Endothelial cell of umbilical vein (primary cell): ENCODE measurements around the gene MLIP.

Experiments used
- EZH2 ChIP-seq: IDR thresholded peaks from 2 replicates; pipeline ENCODE4 v1.6.1; 2012; ENCODE audit warnings: borderline replicate concordance, low read depth, mild to moderate bottlenecking, moderate library complexity, low read length, inconsistent platforms; ENCODE audit not compliant: severe bottlenecking
- POLR2AphosphoS5 ChIP-seq: IDR thresholded peaks from 2 replicates; pipeline ENCODE4 v1.6.1; 2012; ENCODE audit warnings: low read depth, mild to moderate bottlenecking, control low read depth, low read length, moderate library complexity; ENCODE audit not compliant: insufficient read depth
- TF ChIP-seq, protein P1 (sequence below), 2 donors: IDR thresholded peaks; 1 replicate in 1 of 2; 2 replicates in 1 of 2; pipeline ENCODE4 v1.5.1; 2011; ENCODE audit warnings: low read length in 2 of 2, mild to moderate bottlenecking in 2 of 2, moderate library complexity in 2 of 2, control low read depth in 1 of 2, inconsistent platforms in 1 of 2, low read depth in 1 of 2; ENCODE audit not compliant: insufficient read depth in 1 of 2; ENCODE audit errors: extremely low read depth in 1 of 2

- TF ChIP-seq POLR2AphosphoS5 = no peak
- no peak for TF ChIP-seq EZH2
- TF ChIP-seq, protein P1, sequence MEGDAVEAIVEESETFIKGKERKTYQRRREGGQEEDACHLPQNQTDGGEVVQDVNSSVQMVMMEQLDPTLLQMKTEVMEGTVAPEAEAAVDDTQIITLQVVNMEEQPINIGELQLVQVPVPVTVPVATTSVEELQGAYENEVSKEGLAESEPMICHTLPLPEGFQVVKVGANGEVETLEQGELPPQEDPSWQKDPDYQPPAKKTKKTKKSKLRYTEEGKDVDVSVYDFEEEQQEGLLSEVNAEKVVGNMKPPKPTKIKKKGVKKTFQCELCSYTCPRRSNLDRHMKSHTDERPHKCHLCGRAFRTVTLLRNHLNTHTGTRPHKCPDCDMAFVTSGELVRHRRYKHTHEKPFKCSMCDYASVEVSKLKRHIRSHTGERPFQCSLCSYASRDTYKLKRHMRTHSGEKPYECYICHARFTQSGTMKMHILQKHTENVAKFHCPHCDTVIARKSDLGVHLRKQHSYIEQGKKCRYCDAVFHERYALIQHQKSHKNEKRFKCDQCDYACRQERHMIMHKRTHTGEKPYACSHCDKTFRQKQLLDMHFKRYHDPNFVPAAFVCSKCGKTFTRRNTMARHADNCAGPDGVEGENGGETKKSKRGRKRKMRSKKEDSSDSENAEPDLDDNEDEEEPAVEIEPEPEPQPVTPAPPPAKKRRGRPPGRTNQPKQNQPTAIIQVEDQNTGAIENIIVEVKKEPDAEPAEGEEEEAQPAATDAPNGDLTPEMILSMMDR (IDR thresholded peaks at IDR 0.05; ENCODE audit: extremely low read depth in 1 of 2, insufficient read depth in 1 of 2, low read depth in 1 of 2, low read length in 2 of 2) = no peak
Measured at GRCh38 chr6:54254886-54255285, 143.6 kb downstream of the MLIP start.
